Neural progenitor cell (in vitro differentiated cells): Measurements from ENCODE around the gene HNRNPA0.

ENCODE experiments used
- CTCF ChIP-seq: fragments of 200-600 bp; sonication (generic); IDR thresholded peaks from 2 replicates; pipeline ENCODE4 v1.5.1; 2017; ENCODE audit warnings: antibody characterized with exemption, mild to moderate bottlenecking
- EZH2 ChIP-seq: fragments of 200-600 bp; sonication (generic); IDR thresholded peaks from 2 replicates; pipeline ENCODE4 v1.6.1; 2017; ENCODE audit warnings: antibody characterized with exemption, mild to moderate bottlenecking, moderate library complexity
- EZH2phosphoT487 ChIP-seq: fragments of 200-600 bp; sonication (generic); IDR thresholded peaks from 2 replicates; pipeline ENCODE4 v1.6.1; 2017; ENCODE audit warnings: antibody characterized with exemption

GRCh38 chr5:137712139-137712667 lies 42.0 kb downstream of the HNRNPA0 start:
- TF ChIP-seq CTCF, result no peak
- TF ChIP-seq EZH2, result no peak
- TF ChIP-seq EZH2phosphoT487, result no peak
